HG03097 (cell line): ENCODE measurements around the gene BOD1L1.
A peak's percentile ranks its signal among the peaks of the same experiment; 100 is the strongest.

ENCODE experiments used
- ATAC-seq: cut with Tn5 transposase; IDR thresholded peaks from one replicate; pipeline ENCODE4 v1.9.1; 2021; ENCODE audit not compliant: unreplicated experiment, low FRiP score

Gene BOD1L1

GRCh38 chr4:13626492-13627177 is 890 bp downstream of the BOD1L1 start:
- no peak for ATAC-seq

- no peak for ATAC-seq
These were observed 9.2 kb downstream of the BOD1L1 start for GRCh38 chr4:13618212-13618806.

- no peak for ATAC-seq
These were observed 9.7 kb downstream of the BOD1L1 start for GRCh38 chr4:13617801-13618200.

GRCh38 chr4:13616597-13616996 is 10.9 kb downstream of the BOD1L1 start:
- no peak for ATAC-seq

GRCh38 chr4:13615161-13615560 is 12.4 kb downstream of the BOD1L1 start:
- peak; percentile 71 for ATAC-seq

GRCh38 chr4:13612569-13612968 is 15.0 kb downstream of the BOD1L1 start:
- ATAC-seq = no peak

- peak; percentile 91 for ATAC-seq
These were observed 16.2 kb downstream of the BOD1L1 start for GRCh38 chr4:13611283-13611842.

- no peak for ATAC-seq
These were observed 22.2 kb downstream of the BOD1L1 start for GRCh38 chr4:13605330-13605729.

GRCh38 chr4:13601848-13602247 is 25.7 kb downstream of the BOD1L1 start:
- ATAC-seq = no peak

GRCh38 chr4:13601048-13601447 is 26.5 kb downstream of the BOD1L1 start:
- peak; percentile 59 for ATAC-seq

- no peak for ATAC-seq
These were observed 28.4 kb downstream of the BOD1L1 start for GRCh38 chr4:13599159-13599558.

GRCh38 chr4:13597604-13598003 is 29.9 kb downstream of the BOD1L1 start:
- no peak for ATAC-seq

GRCh38 chr4:13597141-13597540 is 30.4 kb downstream of the BOD1L1 start:
- ATAC-seq = no peak

GRCh38 chr4:13592220-13592619 is 35.3 kb downstream of the BOD1L1 start:
- no peak for ATAC-seq

GRCh38 chr4:13590766-13591165 is 36.8 kb downstream of the BOD1L1 start:
- no peak for ATAC-seq

- ATAC-seq = no peak
These were observed 38.6 kb downstream of the BOD1L1 start for GRCh38 chr4:13588954-13589353.

GRCh38 chr4:13584481-13584880 is 43.0 kb downstream of the BOD1L1 start:
- ATAC-seq = no peak

GRCh38 chr4:13580036-13580435 is 47.5 kb downstream of the BOD1L1 start:
- no peak for ATAC-seq

GRCh38 chr4:13577660-13578059 is 49.9 kb downstream of the BOD1L1 start:
- no peak for ATAC-seq

- ATAC-seq = no peak
These were observed 56.6 kb downstream of the BOD1L1 start for GRCh38 chr4:13570916-13571315.

- no peak for ATAC-seq
These were observed 60.4 kb downstream of the BOD1L1 start for GRCh38 chr4:13567125-13567524.

- no peak for ATAC-seq
These were observed 64.6 kb downstream of the BOD1L1 start for GRCh38 chr4:13562876-13563275.
